ENCODE measurements around the gene LHFPL5. TPM values are rescaled to one million over a fixed set of nuclear protein-coding genes. Genes with fewer than 3 reads are reported as not detected.

The LHFPL5 gene
- total and polyA plus RNA-seq, 2 of the 8 experiments (the other 6 are each of a cell fraction or from before 2014, with no cell fraction given): 0.03 TPM; not detected in 1

DNA sequence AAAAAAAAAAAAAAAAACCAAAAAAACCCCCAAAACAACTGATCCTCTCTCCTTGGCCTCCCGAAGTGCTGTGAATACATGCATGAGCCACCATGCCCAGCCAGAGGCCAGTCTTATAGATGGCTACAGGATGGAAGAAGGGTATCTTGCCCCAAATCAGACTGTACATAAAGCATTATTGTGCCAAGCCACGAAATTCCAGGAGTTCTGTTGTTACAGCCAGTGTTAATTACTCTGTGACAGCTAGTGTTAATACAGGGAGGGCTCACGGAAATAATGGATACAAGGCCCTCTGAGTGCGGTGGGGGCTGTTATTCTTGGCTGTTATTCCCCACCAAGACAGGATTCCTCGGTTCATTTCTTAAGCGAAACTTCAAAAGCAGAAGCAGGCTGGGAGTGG, 30.1 kb upstream of the LHFPL5 start:
- no peak overlapping the region for H3K27ac ChIP-seq (ENCODE audit: low read depth, low read length)
- POLR2A ChIA-PET (ENCODE audit: partially characterized antibody): no interaction called here
- H4K91ac ChIP-seq (replicated peaks; ENCODE audit: insufficient read length, low read length): no peak overlapping the region
- H3K36me3 ChIP-seq (ENCODE audit: control insufficient read depth in 2 of 4, insufficient read depth in 4 of 4, low read length in 3 of 4): no peaks in the 10 kb centered on the region
- H3K4me1 ChIP-seq (replicated peaks in 1 of 4; ENCODE audit: control insufficient read depth in 3 of 4, insufficient read depth in 4 of 4, low read length in 3 of 4): peaks cover 0 to 14% (median under 1%) of the 10 kb centered on the region in 4 experiments; a peak in 2 of 7 replicates
- TF ChIP-seq BACH1 (IDR thresholded peaks at IDR 0.05; ENCODE audit: low read length): no peak
- no peak for TF ChIP-seq BRCA1 (IDR thresholded peaks at IDR 0.05; ENCODE audit: low read depth, low read length)
- no peak for TF ChIP-seq PHF8 (conservative IDR thresholded peaks at IDR 0.05; ENCODE audit: low read depth, low read length)
- no peak for TF ChIP-seq KDM1A (IDR thresholded peaks at IDR 0.05; ENCODE audit: borderline replicate concordance, low read length)
- TF ChIP-seq RFX5 (IDR thresholded peaks at IDR 0.05; ENCODE audit: borderline replicate concordance, low read depth, low read length): no peak
- H3K9ac ChIP-seq (replicated peaks in 1 of 4; ENCODE audit: extremely low read depth in 1 of 4, low read depth in 3 of 4, low read length in 3 of 4): no peak overlapping the region
- no peak overlapping the region for H3K4me2 ChIP-seq (ENCODE audit: insufficient read depth in 1 of 2, low read depth in 2 of 2, low read length in 2 of 2)
- 86% methylated on average over 6 of the region's 6 CpGs; no CpG with 5 or more reads in 1 of the 2 experiments for WGBS, 2 experiments (ENCODE audit: extremely low coverage in 1 of 2, insufficient coverage in 1 of 2, insufficient read length in 1 of 2, insufficient replicate concordance in 2 of 2, low coverage in 1 of 2, low lambda C conversion rate in 2 of 2, missing lambda C conversion rate in 1 of 2)
- H2BK5ac ChIP-seq (ENCODE audit: low read depth, low read length): no peak overlapping the region
- no peak overlapping the region for H2AK5ac ChIP-seq (ENCODE audit: low read depth, low read length)
- peaks cover 0 to 8% (median 3%) of the 10 kb centered on the region in 4 experiments; a peak in 4 of 7 replicates for H3K27me3 ChIP-seq (replicated peaks in 1 of 4; ENCODE audit: control insufficient read depth in 3 of 4, extremely low read depth in 1 of 4, insufficient read depth in 3 of 4, low read length in 3 of 4)
- no peak overlapping the region for H2AFZ ChIP-seq (ENCODE audit: low read length)
- H4K20me1 ChIP-seq (replicated peaks in 1 of 2; ENCODE audit: control insufficient read depth in 1 of 2, insufficient read depth in 2 of 2, low read length in 2 of 2): no peaks in the 10 kb centered on the region
- H2BK120ac ChIP-seq (replicated peaks; ENCODE audit: low read depth, low read length): no peak overlapping the region
- DNase-seq (ENCODE audit: low read depth in 1 of 2, low spot score in 2 of 2) (no peak), FAIRE-seq (no peak)
- H2BK20ac ChIP-seq (ENCODE audit: low read length): no peak overlapping the region
- CTCF ChIA-PET (ENCODE audit: partially characterized antibody): interaction anchor here (1.1 kb wide), 1 partner anchor 320 kb away, joined by 3 read pairs; no protein-coding TSS in a partner anchor
- H4K8ac ChIP-seq (ENCODE audit: extremely low read depth, insufficient read depth, low read length): no peak overlapping the region
- H3K56ac ChIP-seq (replicated peaks; ENCODE audit: insufficient read length, low read depth, low read length): no peak overlapping the region
- no peaks in the 10 kb centered on the region for H3K79me1 ChIP-seq (ENCODE audit: low read depth, low read length)
- no peaks in the 10 kb centered on the region for H3K9me3 ChIP-seq (ENCODE audit: insufficient read depth in 2 of 2, low read depth in 1 of 2, low read length in 1 of 2)
- no peak overlapping the region for H2BK15ac ChIP-seq (ENCODE audit: low read length)
- no peaks in the 10 kb centered on the region for H3K79me2 ChIP-seq (ENCODE audit: control insufficient read depth in 1 of 2, insufficient read depth in 2 of 2, low read length in 2 of 2)
- H3K23me2 ChIP-seq (ENCODE audit: low read depth, low read length): peaks cover 5% of the 10 kb centered on the region
- no peak overlapping the region for H3K23ac ChIP-seq (ENCODE audit: insufficient read length)
- H3K4ac ChIP-seq (replicated peaks; ENCODE audit: insufficient read length, low read depth, low read length): no peak overlapping the region
- no peak overlapping the region for H2BK12ac ChIP-seq (ENCODE audit: low read depth, low read length)
- no peak overlapping the region for H3K14ac ChIP-seq (ENCODE audit: insufficient read length)
- no peak overlapping the region for H3K18ac ChIP-seq (ENCODE audit: extremely low read depth, low read length)
- no peak overlapping the region for H4K5ac ChIP-seq (ENCODE audit: insufficient read length, low read depth, low read length)
- H3K4me3 ChIP-seq (ENCODE audit: extremely low read depth in 1 of 4, insufficient read depth in 2 of 4, low read depth in 3 of 4, low read length in 4 of 4): no peak overlapping the region

Data from H1 (cell line).